Astrocyte (in vitro differentiated cells and primary cell): ENCODE measurements around the gene FRY.

ENCODE experiments used
- CTCF ChIP-seq: IDR thresholded peaks from 2 replicates; pipeline ENCODE4 v1.5.1; 2011; ENCODE audit warnings: low read depth, mild to moderate bottlenecking, inconsistent platforms, low read length, moderate library complexity; ENCODE audit not compliant: insufficient read depth
- EZH2 ChIP-seq: IDR thresholded peaks from 2 replicates; pipeline ENCODE4 v1.6.1; 2012; ENCODE audit warnings: mild to moderate bottlenecking, low read length, inconsistent platforms; ENCODE audit not compliant: insufficient read depth

GRCh38 chr13:32162395-32163005 is 130.9 kb downstream of the FRY start:
- TF ChIP-seq CTCF (no peak), EZH2 (no peak)
